Measurements from ENCODE around the gene PLCB1.

The PLCB1 gene

DNA sequence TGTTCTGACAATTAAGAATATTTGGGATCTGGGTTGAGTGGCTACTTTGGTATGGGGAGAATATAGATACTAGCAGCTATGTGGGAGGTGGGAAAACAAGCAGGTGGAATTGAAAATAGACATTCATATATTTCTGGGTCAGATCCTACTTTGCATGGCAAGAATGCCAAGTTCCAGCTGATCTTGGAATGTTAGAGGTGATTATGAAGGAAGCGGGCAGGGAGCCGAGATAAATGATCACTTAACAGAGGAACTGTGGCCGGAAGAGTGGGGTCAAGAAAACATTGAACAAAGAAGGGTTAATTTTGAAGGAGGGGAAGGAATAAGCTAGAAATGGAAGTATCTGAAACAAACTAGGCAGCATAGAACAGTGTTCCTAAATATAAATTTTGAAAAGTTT lies 15.4 kb downstream of the PLCB1 start:
- Histone ChIP-seq H3K9me3 (ENCODE audit: control insufficient read depth, insufficient read depth, low read depth, low read length) (no peaks in the 10 kb centered on the region), H3K27ac (ENCODE audit: low read depth, low read length) (no peak overlapping the region), H3K4me1 (ENCODE audit: control insufficient read depth, insufficient read depth, low read length) (peaks cover 14% of the 10 kb centered on the region), H3K36me3 (ENCODE audit: control insufficient read depth, insufficient read depth, low read length) (no peaks in the 10 kb centered on the region), H3K27me3 (ENCODE audit: control insufficient read depth, insufficient read depth, low read length) (no peaks in the 10 kb centered on the region), H3K9ac (ENCODE audit: low read length) (no peak overlapping the region), H3K4me3 (ENCODE audit: low read depth, low read length) (no peak overlapping the region)

DNA sequence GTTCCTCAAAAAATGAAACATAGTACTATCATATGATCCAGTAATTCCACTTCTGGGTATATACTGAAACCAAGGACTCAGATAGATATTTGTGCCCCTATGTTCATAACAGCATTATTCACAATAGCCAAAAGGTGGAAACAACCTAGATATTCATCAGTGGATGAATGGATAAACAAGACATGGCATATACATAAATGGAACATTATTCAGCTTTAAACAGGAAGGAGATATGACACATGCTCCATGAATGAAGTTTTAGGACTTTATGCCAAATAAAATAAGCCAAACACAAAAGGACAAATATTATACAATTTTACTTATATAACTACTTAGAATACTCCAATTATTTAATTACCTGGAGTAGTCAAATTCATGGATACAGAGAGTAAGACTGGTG lies 16.4 kb downstream of the PLCB1 start:
- Histone ChIP-seq H3K27ac (ENCODE audit: low read depth, low read length) (no peak overlapping the region), H3K4me1 (ENCODE audit: control insufficient read depth, insufficient read depth, low read length) (peaks cover 14% of the 10 kb centered on the region), H3K4me3 (ENCODE audit: low read depth, low read length) (no peak overlapping the region), H3K9me3 (ENCODE audit: control insufficient read depth, insufficient read depth, low read depth, low read length) (no peaks in the 10 kb centered on the region), H3K27me3 (ENCODE audit: control insufficient read depth, insufficient read depth, low read length) (no peaks in the 10 kb centered on the region), H3K9ac (ENCODE audit: low read length) (no peak overlapping the region), H3K36me3 (ENCODE audit: control insufficient read depth, insufficient read depth, low read length) (no peaks in the 10 kb centered on the region)

DNA sequence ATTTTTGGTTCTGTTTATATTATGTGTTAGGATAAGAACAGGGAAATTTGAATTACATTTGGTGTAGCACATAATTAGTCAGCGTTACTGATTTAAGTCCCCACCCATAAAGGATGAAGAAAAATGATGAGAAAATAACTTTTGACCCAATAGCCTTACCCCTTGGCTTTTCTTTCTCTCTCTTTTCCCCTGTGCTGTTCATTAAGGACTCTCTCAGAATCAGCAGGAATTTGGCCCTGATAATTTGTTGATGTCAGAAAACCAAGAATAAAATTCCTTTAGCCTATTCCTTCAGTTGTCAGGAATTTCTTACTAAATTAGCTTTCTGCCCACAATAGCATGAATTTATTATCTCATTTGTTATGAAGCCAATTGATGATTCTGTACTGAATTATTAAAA lies 18.5 kb downstream of the PLCB1 start:
- no peaks in the 10 kb centered on the region for H3K27me3 ChIP-seq (ENCODE audit: control insufficient read depth, insufficient read depth, low read length)
- H3K4me3 ChIP-seq (ENCODE audit: low read depth, low read length) = no peak overlapping the region
- no peak overlapping the region for H3K9ac ChIP-seq (ENCODE audit: low read length)
- H3K27ac ChIP-seq (ENCODE audit: low read depth, low read length) = no peak overlapping the region
- H3K36me3 ChIP-seq (ENCODE audit: control insufficient read depth, insufficient read depth, low read length) = no peaks in the 10 kb centered on the region
- no peaks in the 10 kb centered on the region for H3K9me3 ChIP-seq (ENCODE audit: control insufficient read depth, insufficient read depth, low read depth, low read length)
- H3K4me1 ChIP-seq (ENCODE audit: control insufficient read depth, insufficient read depth, low read length) = peaks cover 6% of the 10 kb centered on the region; the same call in 1 of the 2 replicates

DNA sequence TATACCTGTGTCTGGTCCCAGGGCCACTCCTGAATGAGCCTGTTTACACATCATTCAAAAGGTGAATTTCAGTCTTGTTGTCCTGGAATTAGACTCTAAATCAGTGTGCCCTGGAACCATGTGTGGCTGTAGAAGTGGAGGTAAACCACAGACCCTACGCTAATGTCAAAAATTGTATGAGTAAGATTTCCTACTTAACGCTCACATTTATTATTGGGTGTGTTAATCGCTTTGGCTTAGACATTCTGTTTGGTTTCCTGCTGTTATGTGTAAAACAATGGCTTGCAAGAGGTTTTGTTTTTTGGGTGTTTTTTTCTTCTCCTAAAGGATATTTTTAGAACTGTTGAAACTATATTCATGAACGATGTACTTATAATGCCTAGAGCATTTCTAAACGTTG lies 19.3 kb downstream of the PLCB1 start:
- H3K27me3 ChIP-seq (ENCODE audit: control insufficient read depth, insufficient read depth, low read length) = no peaks in the 10 kb centered on the region
- peaks cover 2% of the 10 kb centered on the region; the same call in 1 of the 2 replicates for H3K4me1 ChIP-seq (ENCODE audit: control insufficient read depth, insufficient read depth, low read length)
- H3K4me3 ChIP-seq (ENCODE audit: low read depth, low read length) = no peak overlapping the region
- H3K9ac ChIP-seq (ENCODE audit: low read length) = no peak overlapping the region
- H3K36me3 ChIP-seq (ENCODE audit: control insufficient read depth, insufficient read depth, low read length) = no peaks in the 10 kb centered on the region
- no peak overlapping the region for H3K27ac ChIP-seq (ENCODE audit: low read depth, low read length)
- no peaks in the 10 kb centered on the region for H3K9me3 ChIP-seq (ENCODE audit: control insufficient read depth, insufficient read depth, low read depth, low read length)

DNA sequence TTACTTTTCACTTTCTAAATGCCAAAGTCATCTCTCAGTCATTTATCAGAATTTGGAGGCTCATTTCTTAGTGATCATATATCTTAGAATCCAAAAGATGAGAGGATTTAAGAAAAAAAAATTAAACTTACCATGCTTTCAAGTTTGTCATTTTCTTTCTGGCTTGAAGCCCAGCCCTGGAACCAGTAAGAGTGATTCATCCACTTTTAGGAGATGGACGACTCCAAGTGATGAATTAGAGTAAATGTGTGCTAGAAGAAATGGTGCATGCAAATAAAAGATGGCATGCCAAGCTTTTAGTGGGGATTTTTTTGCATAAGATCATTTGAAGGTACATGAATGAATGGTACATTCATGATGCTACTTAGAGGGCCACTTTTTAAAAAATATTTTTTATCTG lies 20.1 kb downstream of the PLCB1 start:
- no peak overlapping the region for H3K4me3 ChIP-seq (ENCODE audit: low read depth, low read length)
- no peak overlapping the region for H3K9ac ChIP-seq (ENCODE audit: low read length)
- no peaks in the 10 kb centered on the region for H3K36me3 ChIP-seq (ENCODE audit: control insufficient read depth, insufficient read depth, low read length)
- no peaks in the 10 kb centered on the region for H3K27me3 ChIP-seq (ENCODE audit: control insufficient read depth, insufficient read depth, low read length)
- no peak overlapping the region for H3K27ac ChIP-seq (ENCODE audit: low read depth, low read length)
- 0 out of 2 replicates have a peak, but pooled peaks cover 2% of the 10 kb centered on the region for H3K9me3 ChIP-seq (ENCODE audit: control insufficient read depth, insufficient read depth, low read depth, low read length)
- no peaks in the 10 kb centered on the region for H3K4me1 ChIP-seq (ENCODE audit: control insufficient read depth, insufficient read depth, low read length)

DNA sequence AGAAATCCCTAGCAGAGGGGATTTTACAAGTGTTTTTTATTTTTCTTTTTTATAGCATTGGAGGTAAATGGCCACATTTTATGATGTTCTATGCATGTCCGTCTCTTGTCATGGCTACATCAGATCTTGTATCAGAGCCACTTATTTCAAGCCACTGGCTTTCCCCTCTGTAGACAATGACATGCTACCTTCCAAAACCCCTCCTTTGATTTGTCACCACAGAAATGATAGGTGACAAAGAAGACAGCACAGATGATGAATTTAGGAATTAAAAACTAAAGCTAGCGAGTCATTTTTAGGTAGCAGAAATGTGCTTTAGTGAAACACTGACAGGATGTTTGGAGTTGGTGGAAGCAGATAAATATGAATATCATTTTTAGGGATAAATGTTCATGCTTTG lies 20.8 kb downstream of the PLCB1 start:
- no peak overlapping the region for H3K4me3 ChIP-seq (ENCODE audit: low read depth, low read length)
- H3K27ac ChIP-seq (ENCODE audit: low read depth, low read length) = no peak overlapping the region
- H3K9me3 ChIP-seq (ENCODE audit: control insufficient read depth, insufficient read depth, low read depth, low read length) = peaks cover 7% of the 10 kb centered on the region; the same call in 1 of the 2 replicates
- no peaks in the 10 kb centered on the region for H3K27me3 ChIP-seq (ENCODE audit: control insufficient read depth, insufficient read depth, low read length)
- no peaks in the 10 kb centered on the region for H3K4me1 ChIP-seq (ENCODE audit: control insufficient read depth, insufficient read depth, low read length)
- no peaks in the 10 kb centered on the region for H3K36me3 ChIP-seq (ENCODE audit: control insufficient read depth, insufficient read depth, low read length)
- H3K9ac ChIP-seq (ENCODE audit: low read length) = no peak overlapping the region

DNA sequence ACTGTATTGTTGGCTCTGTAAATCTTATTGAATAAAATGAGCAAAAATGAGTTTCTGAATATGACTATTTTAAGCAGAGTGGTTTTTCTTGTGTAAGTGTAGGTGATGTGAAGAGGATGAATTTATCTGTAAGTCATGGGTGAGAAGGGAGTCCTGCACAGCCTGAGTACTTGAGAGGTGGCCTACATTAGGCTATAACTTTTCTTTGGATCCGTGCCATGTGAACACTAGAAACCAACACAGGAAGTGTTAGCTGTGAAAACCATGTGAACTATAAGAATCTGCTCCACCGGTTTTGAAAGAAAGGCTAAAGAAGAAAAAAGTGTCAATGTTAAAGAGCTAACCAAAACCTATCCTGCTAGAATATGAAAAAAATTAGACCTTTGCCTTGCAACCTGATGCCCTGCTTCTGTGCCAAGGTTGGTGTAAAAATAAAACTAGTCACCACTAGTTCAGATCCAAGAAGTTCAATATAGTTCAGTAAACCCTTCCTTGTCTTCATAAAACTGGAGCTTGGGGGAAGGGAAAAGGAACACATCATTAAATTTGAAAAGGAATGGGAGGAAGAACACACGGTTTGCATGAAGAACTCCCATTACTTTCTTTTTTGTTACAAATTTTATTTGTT lies 21.3 kb downstream of the PLCB1 start:
- H3K9me3 ChIP-seq (ENCODE audit: control insufficient read depth, insufficient read depth, low read depth, low read length) = peaks cover 13% of the 10 kb centered on the region
- H3K27ac ChIP-seq (ENCODE audit: low read depth, low read length) = no peak overlapping the region
- no peaks in the 10 kb centered on the region for H3K27me3 ChIP-seq (ENCODE audit: control insufficient read depth, insufficient read depth, low read length)
- no peaks in the 10 kb centered on the region for H3K36me3 ChIP-seq (ENCODE audit: control insufficient read depth, insufficient read depth, low read length)
- H3K4me1 ChIP-seq (ENCODE audit: control insufficient read depth, insufficient read depth, low read length) = no peaks in the 10 kb centered on the region
- H3K9ac ChIP-seq (ENCODE audit: low read length) = no peak overlapping the region
- H3K4me3 ChIP-seq (ENCODE audit: low read depth, low read length) = no peak overlapping the region

DNA sequence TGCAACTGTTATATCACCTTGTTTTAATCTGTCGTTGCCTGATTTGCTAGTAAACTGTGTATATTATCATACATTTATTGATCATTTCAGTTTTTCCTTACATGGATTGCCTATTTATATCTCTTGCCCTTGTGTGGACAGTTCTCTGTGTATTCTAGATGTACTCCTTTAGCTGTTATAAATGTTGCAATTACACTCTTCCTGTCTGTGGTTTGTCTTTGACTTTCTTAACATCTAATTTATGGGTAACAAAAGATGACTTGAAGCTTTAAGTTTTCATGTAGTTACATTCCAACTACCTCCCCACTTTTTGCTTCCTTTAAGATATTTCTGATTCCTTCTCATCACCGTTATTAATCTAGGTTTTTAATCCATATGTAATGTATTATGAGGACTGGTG lies 22.6 kb downstream of the PLCB1 start:
- Histone ChIP-seq H3K27me3 (ENCODE audit: control insufficient read depth, insufficient read depth, low read length) (no peaks in the 10 kb centered on the region), H3K9ac (ENCODE audit: low read length) (no peak overlapping the region), H3K27ac (ENCODE audit: low read depth, low read length) (no peak overlapping the region), H3K4me3 (ENCODE audit: low read depth, low read length) (no peak overlapping the region), H3K9me3 (ENCODE audit: control insufficient read depth, insufficient read depth, low read depth, low read length) (peaks cover 25% of the 10 kb centered on the region), H3K4me1 (ENCODE audit: control insufficient read depth, insufficient read depth, low read length) (no peaks in the 10 kb centered on the region), H3K36me3 (ENCODE audit: control insufficient read depth, insufficient read depth, low read length) (no peaks in the 10 kb centered on the region)

DNA sequence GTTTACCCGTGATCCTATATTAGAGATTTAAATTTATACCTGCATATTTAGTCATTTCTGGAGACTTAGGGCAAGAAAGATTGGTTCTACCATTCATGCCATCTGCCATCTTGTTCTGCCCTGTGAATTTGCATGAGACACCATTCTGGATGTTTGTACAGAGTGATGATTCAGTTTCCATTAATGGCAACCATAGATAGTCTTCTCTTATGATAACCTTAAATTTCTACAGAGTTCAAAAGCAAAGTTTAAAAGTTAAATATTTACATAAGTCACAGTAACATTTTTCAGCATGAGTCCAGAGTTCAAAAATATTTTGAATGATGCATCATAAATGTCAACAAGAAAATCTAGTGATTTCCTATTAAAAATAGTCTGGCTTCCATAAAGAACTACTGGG lies 23.2 kb downstream of the PLCB1 start:
- no peak overlapping the region for H3K27ac ChIP-seq (ENCODE audit: low read depth, low read length)
- peaks cover 26% of the 10 kb centered on the region for H3K9me3 ChIP-seq (ENCODE audit: control insufficient read depth, insufficient read depth, low read depth, low read length)
- no peaks in the 10 kb centered on the region for H3K4me1 ChIP-seq (ENCODE audit: control insufficient read depth, insufficient read depth, low read length)
- no peak overlapping the region for H3K4me3 ChIP-seq (ENCODE audit: low read depth, low read length)
- no peak overlapping the region for H3K9ac ChIP-seq (ENCODE audit: low read length)
- H3K27me3 ChIP-seq (ENCODE audit: control insufficient read depth, insufficient read depth, low read length) = no peaks in the 10 kb centered on the region
- H3K36me3 ChIP-seq (ENCODE audit: control insufficient read depth, insufficient read depth, low read length) = no peaks in the 10 kb centered on the region

GRCh38 chr20:8155812-8156211 lies 23.7 kb downstream of the PLCB1 start:
- Histone ChIP-seq H3K4me1 (ENCODE audit: control insufficient read depth, insufficient read depth, low read length) (no peaks in the 10 kb centered on the region), H3K27ac (ENCODE audit: low read depth, low read length) (no peak overlapping the region)

DNA sequence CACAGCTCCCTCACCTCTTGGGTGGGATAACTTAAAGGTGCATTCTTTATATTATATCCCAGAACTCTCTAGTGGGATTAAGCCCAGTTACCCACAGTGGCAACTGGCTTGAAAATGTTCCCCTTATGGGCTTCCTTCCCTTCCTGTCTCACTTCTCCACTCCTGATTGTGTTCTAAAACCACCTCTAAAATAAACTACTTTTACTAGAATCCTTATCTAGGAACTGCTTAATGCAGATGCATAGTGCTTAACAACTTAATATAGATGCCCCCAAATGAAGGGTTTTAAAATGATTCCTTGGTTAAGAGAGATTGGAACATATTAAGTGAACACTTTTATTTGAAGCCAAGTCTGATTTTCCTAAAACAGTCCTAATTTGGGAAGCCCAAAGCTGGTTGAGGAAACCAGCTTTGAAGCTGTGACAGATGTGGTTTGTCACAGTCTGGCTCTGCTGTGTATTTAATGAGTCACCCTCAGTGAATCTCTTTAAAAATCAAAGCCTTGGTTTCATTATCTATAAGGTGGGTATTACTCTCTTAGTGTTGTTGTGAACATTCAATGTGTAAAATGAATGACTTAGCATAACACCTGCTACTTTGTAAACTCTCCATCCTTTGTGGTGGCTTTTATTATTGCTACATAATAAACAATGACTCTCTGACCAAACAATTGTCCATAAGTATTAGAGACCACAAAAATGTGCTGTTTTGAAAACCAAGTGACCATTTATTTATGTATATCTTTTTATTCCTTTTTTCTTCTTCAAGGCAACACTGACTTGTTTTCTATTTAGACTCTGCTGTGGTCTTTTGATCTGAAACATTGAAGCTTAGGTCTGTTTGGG lies 24.4 kb downstream of the PLCB1 start:
- H3K4me3 ChIP-seq (ENCODE audit: low read depth, low read length) = no peak overlapping the region
- H3K36me3 ChIP-seq (ENCODE audit: control insufficient read depth, insufficient read depth, low read length) = no peaks in the 10 kb centered on the region
- H3K27me3 ChIP-seq (ENCODE audit: control insufficient read depth, insufficient read depth, low read length) = no peaks in the 10 kb centered on the region
- H3K9ac ChIP-seq (ENCODE audit: low read length) = no peak overlapping the region
- H3K4me1 ChIP-seq (ENCODE audit: control insufficient read depth, insufficient read depth, low read length) = no peaks in the 10 kb centered on the region
- H3K27ac ChIP-seq (ENCODE audit: low read depth, low read length) = no peak overlapping the region
- H3K9me3 ChIP-seq (ENCODE audit: control insufficient read depth, insufficient read depth, low read depth, low read length) = peaks cover 26% of the 10 kb centered on the region

More at GRCh38 chr20:8155812-8156211, 23.7 kb downstream of the PLCB1 start:
- H3K9me3 ChIP-seq (ENCODE audit: control insufficient read depth, insufficient read depth, low read depth, low read length) = peaks cover 26% of the 10 kb centered on the region
- H3K36me3 ChIP-seq (ENCODE audit: control insufficient read depth, insufficient read depth, low read length) = no peaks in the 10 kb centered on the region
- H3K4me3 ChIP-seq (ENCODE audit: low read depth, low read length) = no peak overlapping the region
- H3K27me3 ChIP-seq (ENCODE audit: control insufficient read depth, insufficient read depth, low read length) = no peaks in the 10 kb centered on the region
- H3K9ac ChIP-seq (ENCODE audit: low read length) = no peak overlapping the region

All from HUES6 (cell line).